GM23338 (cell line): ENCODE results near the gene CUX1. TPM values are rescaled to one million over a fixed set of nuclear protein-coding genes. Genes with fewer than 3 reads are reported as not detected.

ENCODE experiments used
- ATAC-seq: fragments of 200-7000 bp; cut with Tn5 transposase; 3 replicates; pipeline ENCODE4 v1.9.1; 2020
- DNase-seq: peaks from one replicate; pipeline ENCODE4 v3.0.0-alpha.2; 2015; ENCODE audit warnings: low spot score
- H2AFZ ChIP-seq: fragments of 200-600 bp; sonication (generic); 2 replicates; pipeline ENCODE4 v1.8.0; 2016; ENCODE audit warnings: antibody characterized with exemption, mild to moderate bottlenecking, moderate library complexity
- H3F3A ChIP-seq: fragments of 200-600 bp; sonication (generic); replicated peaks from 2 replicates; pipeline ENCODE4 v1.8.0; 2017; ENCODE audit warnings: antibody characterized with exemption, mixed run types, low read depth
- H3K27ac ChIP-seq: fragments of 200-600 bp; sonication (generic); 2 replicates; pipeline ENCODE4 v1.6.1; 2016; ENCODE audit warnings: low read depth
- H3K27me3 ChIP-seq: fragments of 200-600 bp; sonication (generic); 2 replicates; pipeline ENCODE4 v1.8.0; 2016; ENCODE audit warnings: mild to moderate bottlenecking, mixed run types, moderate library complexity; ENCODE audit not compliant: insufficient read depth
- H3K36me3 ChIP-seq: fragments of 200-600 bp; sonication (generic); 2 replicates; pipeline ENCODE4 v1.8.0; 2016; ENCODE audit warnings: mild to moderate bottlenecking; ENCODE audit not compliant: insufficient read depth
- H3K4me1 ChIP-seq: fragments of 200-600 bp; sonication (generic); 2 replicates; pipeline ENCODE4 v1.8.0; 2016; ENCODE audit warnings: mild to moderate bottlenecking, moderate library complexity; ENCODE audit not compliant: insufficient read depth
- H3K4me2 ChIP-seq: fragments of 200-600 bp; sonication (generic); 2 replicates; pipeline ENCODE4 v1.7.1; 2017; ENCODE audit warnings: mixed run types
- H3K4me3 ChIP-seq: fragments of 200-600 bp; sonication (generic); 2 replicates; pipeline ENCODE4 v1.6.1; 2016; ENCODE audit warnings: mixed run types
- H3K79me2 ChIP-seq: fragments of 200-600 bp; sonication (generic); replicated peaks from 2 replicates; pipeline ENCODE4 v1.8.0; 2017; ENCODE audit warnings: mild to moderate bottlenecking; ENCODE audit not compliant: insufficient read depth
- H3K9me2 ChIP-seq: fragments of 200-600 bp; sonication (generic); 2 replicates; pipeline ENCODE4 v1.8.0; 2017; ENCODE audit not compliant: insufficient read depth
- H4K20me1 ChIP-seq: fragments of 200-600 bp; sonication (generic); replicated peaks from 2 replicates; pipeline ENCODE4 v1.8.0; 2017; ENCODE audit warnings: mild to moderate bottlenecking; ENCODE audit not compliant: insufficient read depth
- H3K27ac Mint-ChIP-seq: 2 replicates; pipeline ENCODE4 v1.8.0; 2020; ENCODE audit warnings: inconsistent platforms, mild to moderate bottlenecking, moderate library complexity, mixed read lengths
- H3K27me3 Mint-ChIP-seq: 3 replicates; pipeline ENCODE4 v1.8.0; 2022; ENCODE audit warnings: low read depth, mild to moderate bottlenecking, moderate library complexity, mixed read lengths, inconsistent platforms; ENCODE audit not compliant: insufficient read depth, poor library complexity
- H3K36me3 Mint-ChIP-seq: 3 replicates; pipeline ENCODE4 v1.8.0; 2021; ENCODE audit warnings: low read depth, mild to moderate bottlenecking, inconsistent platforms, moderate library complexity, mixed read lengths
- H3K4me1 Mint-ChIP-seq: 3 replicates; pipeline ENCODE4 v1.8.0; 2020; ENCODE audit warnings: mild to moderate bottlenecking, inconsistent platforms, mixed read lengths
- H3K4me3 Mint-ChIP-seq: 3 replicates; pipeline ENCODE4 v1.8.0; 2021; ENCODE audit warnings: moderate library complexity, mild to moderate bottlenecking, inconsistent platforms, mixed read lengths
- H3K9me3 Mint-ChIP-seq: 3 replicates; pipeline ENCODE4 v1.8.0; 2020; ENCODE audit warnings: moderate library complexity, mild to moderate bottlenecking, inconsistent platforms, mixed read lengths
- NANOG ChIP-seq: IDR thresholded peaks from 2 replicates; pipeline ENCODE4 v1.6.1; 2016; ENCODE audit warnings: antibody characterized with exemption, borderline replicate concordance
- STAT1 ChIP-seq: IDR thresholded peaks from one replicate; pipeline ENCODE4 v1.6.1; 2016; ENCODE audit warnings: antibody characterized with exemption; ENCODE audit not compliant: unreplicated experiment
- ZNF114 ChIP-seq: fragments of 250-450 bp; sonication (Bioruptor Pico); IDR thresholded peaks from 2 replicates; pipeline ENCODE4 v1.5.0; 2020; ENCODE audit warnings: mild to moderate bottlenecking, moderate library complexity
- ZNF462 ChIP-seq: fragments of 250-450 bp; sonication (Bioruptor Pico); IDR thresholded peaks from 2 replicates; pipeline ENCODE4 v1.5.0; 2020; ENCODE audit warnings: mild to moderate bottlenecking, moderate library complexity
- polyA plus RNA-seq: library from polyadenylated mRNA; unstranded; fragments of >200 nt; fragmentation: Nextera tagmentation; extraction: Ambion mirVana; gene quantifications from 2 replicates; pipeline ENCODE4 v1.2.1, GENCODE V29; 2016
- total RNA-seq: library from RNA; depleted of rRNA; stranded (reverse); fragments of >200 nt; shearing (Covaris generic); gene quantifications from 2 replicates; pipeline ENCODE4 v1.2.3, GENCODE V29; 2014

The CUX1 gene
- total and polyA plus RNA-seq, 2 experiments from 2014 or later: 49.9 to 64.0 TPM

GRCh38 chr7:102077081-102077480 lies 259.7 kb downstream of the CUX1 start:
- H3K27ac Mint-ChIP-seq: peak overlapping the region; percentile 89
- H3K4me3 ChIP-seq: no peak overlapping the region
- 0 out of 2 replicates have a peak, but pooled peaks cover 5% of the 10 kb centered on the region for H3F3A ChIP-seq
- H3K4me2 ChIP-seq: peak overlapping the region; percentile 46; the same call in 1 of the 2 replicates
- no peaks in the 10 kb centered on the region; the same call in none of the 2 replicates for H3K79me2 ChIP-seq
- no peak overlapping the region for H2AFZ ChIP-seq
- no peaks in the 10 kb centered on the region for H3K27me3 ChIP-seq
- no peaks in the 10 kb centered on the region; the same call in 1 of the 3 replicates for H3K9me3 Mint-ChIP-seq
- H3K36me3 ChIP-seq: no peaks in the 10 kb centered on the region; the same call in 1 of the 2 replicates
- peaks cover 20% of the 10 kb centered on the region for H3K27me3 Mint-ChIP-seq
- no peak overlapping the region; the same call in 2 of the 3 replicates for H3K4me3 Mint-ChIP-seq
- TF ChIP-seq ZNF462 (CRISPR knock-in tag): peak; percentile 96
- TF ChIP-seq STAT1: no peak
- no peak for TF ChIP-seq NANOG
- TF ChIP-seq ZNF114 (CRISPR knock-in tag): 0 out of 2 replicates have a peak, but pooled peaks have one; percentile 76
- H3K4me1 Mint-ChIP-seq: peaks cover 46% of the 10 kb centered on the region
- H3K36me3 Mint-ChIP-seq: peaks cover 40% of the 10 kb centered on the region
- peak overlapping the region; percentile 82 for H3K27ac ChIP-seq
- H3K9me2 ChIP-seq: no peaks in the 10 kb centered on the region
- H3K4me1 ChIP-seq: peaks cover 23% of the 10 kb centered on the region
- DNase-seq: peak; percentile 74
- H4K20me1 ChIP-seq: no peaks in the 10 kb centered on the region; the same call in none of the 2 replicates
- ATAC-seq: peak; percentile 78
